ENCODE results near the gene PSENEN. TPM values are rescaled to one million over a fixed set of nuclear protein-coding genes. Genes with fewer than 3 reads are reported as not detected.

PSENEN gene
- total and polyA plus RNA-seq, 2 experiments from 2014 or later: 20.6 to 175 TPM

GRCh38 chr19:35733180-35734125, 12.0 kb upstream of the PSENEN start:
- Histone ChIP-seq H3K36me3 (ENCODE audit: insufficient read depth) (peaks cover 11% of the 10 kb centered on the region; the same call in 1 of the 2 replicates), H3K4me1 (ENCODE audit: insufficient read depth) (no peaks in the 10 kb centered on the region), H3K79me2 (replicated peaks; ENCODE audit: insufficient read depth) (no peaks in the 10 kb centered on the region), H4K20me1 (replicated peaks; ENCODE audit: insufficient read depth) (no peaks in the 10 kb centered on the region; the same call in 1 of the 2 replicates), H3K9me2 (ENCODE audit: insufficient read depth) (no peaks in the 10 kb centered on the region), H3F3A (replicated peaks; ENCODE audit: low read depth) (no peaks in the 10 kb centered on the region), H3K27ac (ENCODE audit: low read depth) (no peak overlapping the region), H3K4me3 (no peak overlapping the region), H2AFZ (no peak overlapping the region), H3K4me2 (no peak overlapping the region), H3K27me3 (ENCODE audit: insufficient read depth) (no peaks in the 10 kb centered on the region)
- H3K4me3 Mint-ChIP-seq: no peak overlapping the region
- peaks cover 75% of the 10 kb centered on the region for H3K36me3 Mint-ChIP-seq (ENCODE audit: low read depth)
- peaks cover 10% of the 10 kb centered on the region for H3K27me3 Mint-ChIP-seq (ENCODE audit: insufficient read depth, low read depth, poor library complexity)
- DNase-seq (ENCODE audit: low spot score): no peak
- no peaks in the 10 kb centered on the region; the same call in 2 of the 3 replicates for H3K9me3 Mint-ChIP-seq
- no peak overlapping the region for H3K27ac Mint-ChIP-seq
- H3K4me1 Mint-ChIP-seq: no peaks in the 10 kb centered on the region
- TF ChIP-seq EZH2 (IDR thresholded peaks at IDR 0.05; ENCODE audit: low read depth, unreplicated experiment): no peak
- no peak for TF ChIP-seq REST (IDR thresholded peaks at IDR 0.05; ENCODE audit: unreplicated experiment)
- TF ChIP-seq EZH2phosphoT487 (IDR thresholded peaks at IDR 0.05; ENCODE audit: unreplicated experiment): no peak
- TF ChIP-seq ZNF114 (CRISPR knock-in tag; IDR thresholded peaks at IDR 0.05): no peak
- TF ChIP-seq ETS1 (IDR thresholded peaks at IDR 0.05): no peak
- no peak for TF ChIP-seq POLR2AphosphoS5 (IDR thresholded peaks at IDR 0.05; ENCODE audit: low read depth)
- TF ChIP-seq CTCF (conservative IDR thresholded peaks at IDR 0.05; ENCODE audit: low read depth in 2 of 2): no peak
- no peak for TF ChIP-seq ZNF331 (CRISPR knock-in tag; IDR thresholded peaks at IDR 0.05; ENCODE audit: low read depth)
- no peak for TF ChIP-seq NANOG (IDR thresholded peaks at IDR 0.05; ENCODE audit: borderline replicate concordance)
- TF ChIP-seq ZNF462 (CRISPR knock-in tag; IDR thresholded peaks at IDR 0.05): no peak
- TF ChIP-seq JUNB (IDR thresholded peaks at IDR 0.05; ENCODE audit: unreplicated experiment): no peak
- TF ChIP-seq STAT1 (IDR thresholded peaks at IDR 0.05; ENCODE audit: unreplicated experiment): no peak
- no peak for TF ChIP-seq CREB1 (CRISPR knock-in tag; IDR thresholded peaks at IDR 0.05; ENCODE audit: low read depth)
- ATAC-seq: no peak

Data from GM23338 (cell line).